Activated CD8-positive, alpha-beta T cell treated with anti-CD3 and anti-CD28 coated beads for 36 hours (primary cell): ENCODE measurements around the gene ANKRD42. TPM values are rescaled to one million over a fixed set of nuclear protein-coding genes. Genes with fewer than 3 reads are reported as not detected.
A peak's percentile ranks its signal among the peaks of the same experiment; 100 is the strongest.

Experiments used
- ATAC-seq: fragments of 200-7000 bp; cut with Tn5 transposase; one replicate; pipeline ENCODE4 v1.10.0; 2021; ENCODE audit warnings: mild to moderate bottlenecking, moderate library complexity
- CTCF ChIA-PET: fragments of 350-600 bp; sonication (Branson Sonifier 250); formaldehyde crosslinking; loops from one replicate; lab custom pipeline; 2021; ENCODE audit warnings: antibody characterized with exemption; lab: Charles Lee
- POLR2A ChIA-PET: fragments of 350-600 bp; sonication (Branson Sonifier 250); formaldehyde crosslinking; loops from one replicate; lab custom pipeline; 2021; ENCODE audit warnings: antibody characterized with exemption; lab: Charles Lee
- DNase-seq: peaks from one replicate; pipeline ENCODE4 v3.0.0-alpha.2; 2020
- H3K27ac Mint-ChIP-seq: one replicate; pipeline ENCODE4 v1.8.0; 2021; ENCODE audit warnings: mild to moderate bottlenecking, mixed read lengths
- H3K27me3 Mint-ChIP-seq: one replicate; pipeline ENCODE4 v1.8.0; 2021; ENCODE audit warnings: mixed read lengths
- H3K36me3 Mint-ChIP-seq: one replicate; pipeline ENCODE4 v1.8.0; 2021; ENCODE audit warnings: low read depth, mixed read lengths
- H3K4me1 Mint-ChIP-seq: one replicate; pipeline ENCODE4 v1.8.0; 2021; ENCODE audit warnings: low read depth, mixed read lengths
- H3K4me3 Mint-ChIP-seq: one replicate; pipeline ENCODE4 v1.8.0; 2021; ENCODE audit warnings: mild to moderate bottlenecking, moderate library complexity, mixed read lengths
- H3K9me3 Mint-ChIP-seq: one replicate; pipeline ENCODE4 v1.8.0; 2021; ENCODE audit warnings: mixed read lengths
- intact Hi-C: fragments of 100-400 bp; cut with micrococcal nuclease; formaldehyde crosslinking; loops from one replicate; pipeline ENCODE4 v1.10.0; 2022
- total RNA-seq, 2 experiments: library from RNA; stranded (reverse); gene quantifications; one replicate each; pipeline ENCODE4 v1.2.3, GENCODE V29; 2021
- TF ChIP-seq, protein P1 (sequence below): fragments of 200-600 bp; IDR thresholded peaks from one replicate; pipeline ENCODE4 v1.8.0; 2022; ENCODE audit warnings: antibody characterized with exemption, mild to moderate bottlenecking

ANKRD42 gene
- total RNA-seq, 2 experiments from 2014 or later = 3.8 to 4.7 TPM

DNA sequence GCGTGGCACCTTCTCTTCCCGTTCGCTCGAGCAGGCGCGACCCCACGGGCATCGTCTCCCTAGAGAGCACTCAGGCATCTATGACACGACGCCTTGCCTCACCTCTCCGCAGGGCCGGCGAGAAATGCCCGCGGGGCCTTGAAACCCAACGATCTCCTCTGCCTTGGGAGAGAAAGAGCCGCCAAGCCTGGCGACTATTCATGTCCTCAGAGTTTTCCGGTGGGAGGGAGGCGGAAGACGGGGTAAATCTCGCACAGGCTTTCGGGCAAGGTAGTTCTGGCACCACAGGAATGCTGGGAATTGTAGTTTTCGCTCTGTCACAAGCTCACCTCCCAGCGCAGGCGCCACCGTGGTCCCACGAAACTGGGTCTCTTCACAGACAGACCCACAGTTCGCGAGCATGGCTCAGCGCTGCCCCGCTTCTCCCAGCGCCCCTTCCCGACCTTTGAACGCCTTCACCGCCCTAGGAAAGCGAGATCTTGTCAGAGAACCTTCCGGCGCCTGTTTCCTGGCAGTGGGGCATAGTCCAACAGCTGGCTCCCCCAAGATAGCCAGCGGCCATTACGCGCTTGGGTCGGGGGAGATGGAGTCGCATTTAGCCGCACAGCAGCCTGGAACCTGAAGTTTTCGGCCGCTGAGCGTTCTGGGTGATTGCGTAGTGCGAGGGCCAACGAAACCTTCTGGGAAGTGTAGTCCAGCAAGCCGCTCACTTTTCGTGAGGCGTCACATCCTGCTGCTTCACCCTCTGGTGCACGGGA lies 92.4 kb downstream of the ANKRD42 start, which contains the start of gene CCDC90B:
CCDC90B (minus strand) TSS at position 597 of the 758 bp plus-strand sequence; CDS start at position 202, 395 bp downstream.
- H3K27ac Mint-ChIP-seq = peak within 1 kb of the TSS; percentile 99
- peaks cover 26% of the 10 kb centered on the region for H3K4me1 Mint-ChIP-seq
- CTCF ChIA-PET = interaction anchor here (0.8 to 1.0 kb wide), 2 partner anchors 37 to 418 kb away, joined by 3 to 4 read pairs; no protein-coding TSS in a partner anchor
- POLR2A ChIA-PET = interaction anchor here (0.8 to 1.5 kb wide), 5 partner anchors 91 to 391 kb away, joined by 3 to 5 read pairs (median 3); partner anchors contain the start of genes ANKRD42, DDIAS and PCF11
- peak within 1 kb of the TSS; percentile 91 for H3K4me3 Mint-ChIP-seq
- no peaks in the 10 kb centered on the region for H3K27me3 Mint-ChIP-seq
- ATAC-seq = peak; percentile 94
- intact Hi-C loops = no loop called here
- TF ChIP-seq, protein P1, sequence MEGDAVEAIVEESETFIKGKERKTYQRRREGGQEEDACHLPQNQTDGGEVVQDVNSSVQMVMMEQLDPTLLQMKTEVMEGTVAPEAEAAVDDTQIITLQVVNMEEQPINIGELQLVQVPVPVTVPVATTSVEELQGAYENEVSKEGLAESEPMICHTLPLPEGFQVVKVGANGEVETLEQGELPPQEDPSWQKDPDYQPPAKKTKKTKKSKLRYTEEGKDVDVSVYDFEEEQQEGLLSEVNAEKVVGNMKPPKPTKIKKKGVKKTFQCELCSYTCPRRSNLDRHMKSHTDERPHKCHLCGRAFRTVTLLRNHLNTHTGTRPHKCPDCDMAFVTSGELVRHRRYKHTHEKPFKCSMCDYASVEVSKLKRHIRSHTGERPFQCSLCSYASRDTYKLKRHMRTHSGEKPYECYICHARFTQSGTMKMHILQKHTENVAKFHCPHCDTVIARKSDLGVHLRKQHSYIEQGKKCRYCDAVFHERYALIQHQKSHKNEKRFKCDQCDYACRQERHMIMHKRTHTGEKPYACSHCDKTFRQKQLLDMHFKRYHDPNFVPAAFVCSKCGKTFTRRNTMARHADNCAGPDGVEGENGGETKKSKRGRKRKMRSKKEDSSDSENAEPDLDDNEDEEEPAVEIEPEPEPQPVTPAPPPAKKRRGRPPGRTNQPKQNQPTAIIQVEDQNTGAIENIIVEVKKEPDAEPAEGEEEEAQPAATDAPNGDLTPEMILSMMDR = no peak
- peaks cover 2% of the 10 kb centered on the region for H3K9me3 Mint-ChIP-seq
- peaks cover 10% of the 10 kb centered on the region for H3K36me3 Mint-ChIP-seq
- DNase-seq = peak; percentile 97

DNA sequence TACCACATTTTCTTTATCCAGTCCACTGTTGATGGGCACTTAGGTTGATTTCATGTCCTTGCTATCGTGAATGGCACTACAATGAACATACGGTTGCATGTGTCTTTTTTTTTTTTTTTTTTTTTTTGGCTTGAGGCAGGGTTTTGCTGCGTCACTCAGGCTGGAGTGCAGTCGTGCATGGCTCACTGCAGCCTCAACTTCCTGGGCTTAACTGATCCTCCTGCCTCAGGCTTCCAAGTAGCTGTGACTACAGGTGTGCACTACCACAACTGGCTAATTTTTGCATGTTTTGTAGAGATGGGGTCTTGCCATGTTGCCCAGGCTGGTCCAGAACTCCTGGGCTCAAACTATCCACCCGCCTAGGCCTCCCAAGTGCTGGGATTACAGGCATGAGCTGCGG lies 94.1 kb downstream of the ANKRD42 start:
- peaks cover 10% of the 10 kb centered on the region for H3K36me3 Mint-ChIP-seq
- no peaks in the 10 kb centered on the region for H3K27me3 Mint-ChIP-seq
- TF ChIP-seq, protein P1 = no peak
- ATAC-seq = no peak
- no peak overlapping the region for H3K4me3 Mint-ChIP-seq
- ChIA-PET CTCF (no interaction called here), POLR2A (no interaction called here)
- no peak for DNase-seq
- H3K9me3 Mint-ChIP-seq = peaks cover 2% of the 10 kb centered on the region
- intact Hi-C loops = no loop called here
- H3K27ac Mint-ChIP-seq = peak overlapping the region; percentile 60
- H3K4me1 Mint-ChIP-seq = peaks cover 22% of the 10 kb centered on the region

DNA sequence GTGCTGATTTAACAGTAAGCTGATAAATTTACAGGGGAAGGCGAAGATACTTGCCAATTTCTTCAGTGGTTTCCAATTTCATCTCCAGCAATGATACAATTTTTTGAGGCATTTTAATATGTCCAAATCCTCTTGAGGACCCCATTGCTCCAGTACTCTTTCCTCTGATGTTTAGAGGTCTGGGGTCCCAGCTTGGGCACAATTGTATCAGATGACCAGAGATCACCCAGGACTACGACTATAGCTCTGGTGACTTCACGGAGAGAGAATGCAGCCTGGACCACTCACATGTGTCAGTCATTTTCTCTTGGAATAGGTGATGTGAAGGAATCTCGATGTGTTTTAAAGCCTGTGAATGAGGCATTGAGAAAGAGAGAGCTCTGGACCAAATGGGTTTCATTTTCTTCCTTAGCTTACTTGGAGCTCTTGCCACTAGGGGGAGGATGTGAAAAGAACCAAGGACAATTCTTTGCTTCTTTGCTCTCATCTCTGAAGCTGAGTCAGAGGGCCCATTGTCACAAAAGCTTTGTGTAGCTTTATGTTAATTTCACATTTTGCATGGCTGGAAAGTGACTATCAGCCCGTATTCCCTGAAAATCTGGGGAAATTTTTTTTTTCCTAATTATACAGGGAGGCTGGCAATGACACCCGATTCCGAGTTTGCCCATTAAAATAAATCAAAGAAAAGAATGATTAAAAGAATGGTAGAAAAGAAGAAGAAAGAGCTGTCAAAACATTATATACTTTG lies 99.4 kb downstream of the ANKRD42 start:
- no peaks in the 10 kb centered on the region for H3K9me3 Mint-ChIP-seq
- no peaks in the 10 kb centered on the region for H3K36me3 Mint-ChIP-seq
- H3K27me3 Mint-ChIP-seq = peaks cover 5% of the 10 kb centered on the region
- TF ChIP-seq, protein P1 = peak; percentile 77
- peak overlapping the region; percentile 58 for H3K4me3 Mint-ChIP-seq
- intact Hi-C loops = loop anchor here (10.0 kb wide), 2 partner anchors 432 to 522 kb away; no protein-coding TSS in a partner anchor
- ATAC-seq (peak; percentile 87), DNase-seq (peak; percentile 48)
- ChIA-PET POLR2A (no interaction called here), CTCF (interaction anchor here (0.7 to 2.7 kb wide), 28 partner anchors 9 to 531 kb away, joined by 3 to 20 read pairs (median 4); partner anchors contain the start of gene PCF11)
- H3K27ac Mint-ChIP-seq = no peak overlapping the region
- peaks cover 6% of the 10 kb centered on the region for H3K4me1 Mint-ChIP-seq

DNA sequence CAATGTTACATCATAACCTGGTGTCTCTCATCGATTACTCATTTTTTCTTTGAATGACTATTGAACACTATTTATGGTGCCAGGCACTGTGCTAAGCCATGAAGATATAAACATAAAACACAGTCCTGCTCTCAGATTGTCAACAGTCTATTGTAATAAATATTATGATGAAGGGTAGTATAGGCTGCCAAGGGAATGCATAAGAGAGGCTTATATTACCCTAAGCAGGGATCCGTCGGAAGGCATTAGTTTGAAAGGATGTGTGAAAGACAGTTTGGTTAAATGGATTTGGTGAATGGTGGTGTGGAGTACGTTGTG lies 99.9 kb downstream of the ANKRD42 start:
- DNase-seq = no peak
- Mint-ChIP-seq H3K27ac (no peak overlapping the region), H3K4me3 (no peak overlapping the region), H3K4me1 (peaks cover 6% of the 10 kb centered on the region), H3K36me3 (no peaks in the 10 kb centered on the region), H3K9me3 (no peaks in the 10 kb centered on the region), H3K27me3 (peaks cover 5% of the 10 kb centered on the region)
- intact Hi-C loops = loop anchor here (10.0 kb wide), 2 partner anchors 431 to 521 kb away; no protein-coding TSS in a partner anchor
- CTCF ChIA-PET = interaction anchor here (0.9 to 2.7 kb wide), 20 partner anchors 9 to 527 kb away, joined by 3 to 20 read pairs (median 4); partner anchors contain the start of gene PCF11
- TF ChIP-seq, protein P1 = no peak
- POLR2A ChIA-PET = no interaction called here
- ATAC-seq = no peak
